IMR-90 (cell line): ENCODE measurements around the gene BCL11A. TPM values are rescaled to one million over a fixed set of nuclear protein-coding genes. Genes with fewer than 3 reads are reported as not detected.

ENCODE experiments used
- ATAC-seq: fragments of 200-7000 bp; cut with Tn5 transposase; 2 replicates; pipeline ENCODE4 v1.9.1; 2020; ENCODE audit warnings: low read depth, mild to moderate bottlenecking, moderate library complexity
- BruUV-seq: library from RNA; stranded (reverse); fragments of 400-500 nt; replicated peaks from 2 replicates; lab custom pipeline; 2021; lab: Mats Ljungman, UMichigan
- CTCF ChIA-PET: fragments of 300-600 bp; formaldehyde crosslinking; extraction: SDS; loops from one replicate; lab custom pipeline; 2021; ENCODE audit warnings: antibody characterized with exemption; lab: Yijun Ruan, JAX
- POLR2A ChIA-PET: fragments of 300-600 bp; sonication (Branson Sonifier 250); formaldehyde crosslinking; loops from one replicate; lab custom pipeline; 2022; ENCODE audit warnings: antibody characterized with exemption; ENCODE audit not compliant: unreplicated experiment; lab: Charles Lee
- DNase-seq: peaks from one replicate; pipeline ENCODE4 v3.0.0; 2013
- H2AFZ ChIP-seq: replicated peaks from 2 replicates; pipeline ENCODE3; 2013; ENCODE audit warnings: low read length, mild to moderate bottlenecking; ENCODE audit not compliant: poor library complexity
- H2AK5ac ChIP-seq: 2 replicates; pipeline ENCODE4 v1.6.1; 2013; ENCODE audit warnings: low read depth, low read length, inconsistent platforms
- H2AK9ac ChIP-seq: replicated peaks from 2 replicates; pipeline ENCODE3; 2013; ENCODE audit warnings: mild to moderate bottlenecking, low read depth, low read length, moderate library complexity; ENCODE audit not compliant: poor library complexity
- H2BK120ac ChIP-seq: 2 replicates; pipeline ENCODE4 v1.6.1; 2013; ENCODE audit warnings: low read depth, low read length, inconsistent platforms
- H2BK15ac ChIP-seq: 3 replicates; pipeline ENCODE4 v1.6.1; 2013; ENCODE audit warnings: low read depth, low read length, inconsistent platforms
- H2BK20ac ChIP-seq: 2 replicates; pipeline ENCODE4 v1.6.1; 2013; ENCODE audit warnings: low read depth, mild to moderate bottlenecking, inconsistent platforms, low read length, moderate library complexity
- H2BK5ac ChIP-seq: 2 replicates; pipeline ENCODE4 v1.6.1; 2013; ENCODE audit warnings: mild to moderate bottlenecking, low read depth, low read length, inconsistent platforms; ENCODE audit not compliant: poor library complexity, severe bottlenecking
- H3K14ac ChIP-seq: replicated peaks from 2 replicates; pipeline ENCODE4 v1.6.1; 2013; ENCODE audit warnings: low read depth, low read length, inconsistent platforms
- H3K18ac ChIP-seq: 2 replicates; pipeline ENCODE4 v1.6.1; 2013; ENCODE audit warnings: low read depth, low read length, control low read depth
- H3K23ac ChIP-seq: 2 replicates; pipeline ENCODE4 v1.6.1; 2013; ENCODE audit warnings: low read depth, low read length, inconsistent platforms
- H3K27ac ChIP-seq: 2 replicates; pipeline ENCODE4 v1.5.1; 2013; ENCODE audit warnings: mild to moderate bottlenecking, control low read depth, low read length; ENCODE audit not compliant: insufficient read depth
- H3K27me3 ChIP-seq: 2 replicates; pipeline ENCODE4 v1.6.1; 2013; ENCODE audit warnings: low read length; ENCODE audit not compliant: control insufficient read depth, insufficient read depth
- H3K36me3 ChIP-seq: 2 replicates; pipeline ENCODE4 v1.6.1; 2013; ENCODE audit warnings: low read length, mixed read lengths; ENCODE audit not compliant: control insufficient read depth, insufficient read depth
- H3K4ac ChIP-seq: 2 replicates; pipeline ENCODE4 v1.6.1; 2013; ENCODE audit warnings: low read depth, low read length, inconsistent platforms
- H3K4me1 ChIP-seq: 2 replicates; pipeline ENCODE4 v1.6.1; 2013; ENCODE audit warnings: low read length, mixed read lengths; ENCODE audit not compliant: control insufficient read depth, insufficient read depth
- H3K4me2 ChIP-seq: 2 replicates; pipeline ENCODE4 v1.6.1; 2013; ENCODE audit warnings: low read depth, mild to moderate bottlenecking, control low read depth, low read length, moderate library complexity
- H3K4me3 ChIP-seq: 2 replicates; pipeline ENCODE4 v1.5.1; 2013; ENCODE audit warnings: low read depth, mild to moderate bottlenecking, control low read depth, low read length, moderate library complexity; ENCODE audit not compliant: insufficient read depth
- H3K56ac ChIP-seq: 2 replicates; pipeline ENCODE4 v1.6.1; 2013; ENCODE audit warnings: low read length, inconsistent platforms; ENCODE audit not compliant: insufficient read depth; ENCODE audit errors: extremely low read depth
- H3K79me1 ChIP-seq, 2 experiments: 2 replicates each; pipeline ENCODE4 v1.6.1; 2013; ENCODE audit warnings: low read length in 2 of 2, inconsistent platforms in 1 of 2, low read depth in 1 of 2
- H3K9ac ChIP-seq: 2 replicates; pipeline ENCODE4 v1.6.1; 2013; ENCODE audit warnings: low read depth, low read length, control low read depth
- H3K9me1 ChIP-seq: 2 replicates; pipeline ENCODE4 v1.6.1; 2013; ENCODE audit warnings: low read length, inconsistent platforms; ENCODE audit not compliant: insufficient read depth
- H3K9me3 ChIP-seq: 2 replicates; pipeline ENCODE4 v1.6.1; 2013; ENCODE audit warnings: low read length; ENCODE audit not compliant: control insufficient read depth, insufficient read depth
- H4K20me1 ChIP-seq: 2 replicates; pipeline ENCODE4 v1.6.1; 2013; ENCODE audit warnings: low read length, inconsistent platforms; ENCODE audit not compliant: insufficient read depth
- H4K5ac ChIP-seq: 2 replicates; pipeline ENCODE4 v1.6.1; 2013; ENCODE audit warnings: mild to moderate bottlenecking, low read depth, low read length, control low read depth
- H4K8ac ChIP-seq, 2 experiments: 2 replicates each; pipeline ENCODE4 v1.6.1; 2013; ENCODE audit warnings: low read depth in 2 of 2, low read length in 2 of 2, control low read depth in 1 of 2, inconsistent platforms in 1 of 2
- H4K91ac ChIP-seq: 2 replicates; pipeline ENCODE4 v1.6.1; 2013; ENCODE audit warnings: low read depth, low read length, inconsistent platforms; ENCODE audit not compliant: insufficient read depth
- CHD1 ChIP-seq: IDR thresholded peaks from 2 replicates; pipeline ENCODE4 v1.6.1; 2012; ENCODE audit warnings: low read depth, low read length, improper control_type of control experiment
- MXI1 ChIP-seq: IDR thresholded peaks from 2 replicates; pipeline ENCODE4 v1.6.1; 2012; ENCODE audit warnings: low read depth, mild to moderate bottlenecking, low read length, moderate library complexity, borderline replicate concordance
- RCOR1 ChIP-seq: IDR thresholded peaks from 2 replicates; pipeline ENCODE4 v1.6.1; 2012; ENCODE audit warnings: mild to moderate bottlenecking, low read length, improper control_type of control experiment; ENCODE audit not compliant: insufficient replicate concordance
- WGBS, 2 experiments: methylation state at CpG; one replicate each; pipeline versions ENCODE4 v1.1.5 to v1.1.7; 2013; ENCODE audit warnings: missing lambda C conversion rate in 2 of 2; ENCODE audit not compliant: insufficient read length in 1 of 2; ENCODE audit errors: extremely low coverage in 2 of 2; 5-methylcytosine and 5-hydroxymethylcytosine counted together
- dilution Hi-C: fragments of 300-500 bp; cut with HindIII; formaldehyde crosslinking; loops from one replicate; pipeline ENCODE4 v1.14.3; 2018; ENCODE audit warnings: low sequenced_read_pairs; ENCODE audit not compliant: unreplicated experiment
- in situ Hi-C: fragments of 300-500 bp; cut with MboI; formaldehyde crosslinking; loops from 3 replicates; pipeline ENCODE4 v1.14.3; 2019; ENCODE audit warnings: low sequenced_read_pairs, inconsistent platforms, mixed read lengths
- intact Hi-C: fragments of 100-400 bp; cut with micrococcal nuclease; formaldehyde crosslinking; loops from 2 replicates; pipeline ENCODE4 v1.10.0; 2022
- polyA plus RNA-seq, 3 experiments: library from polyadenylated mRNA; depleted of rRNA; stranded (reverse); fragments of >200 nt; gene quantifications; 2 replicates each; pipeline ENCODE4 v1.2.3, GENCODE V29; 2012; ENCODE audit warnings: low replicate concordance in 1 of 3
- total RNA-seq: library from RNA; depleted of rRNA; stranded (reverse); fragments of >200 nt; gene quantifications from 2 replicates; pipeline ENCODE4 v1.2.3, GENCODE V29; 2012

BCL11A gene
- total and polyA plus RNA-seq, 2 of the 4 experiments (the other 2 are of a cell fraction), result 1.0 to 1.1 TPM

- peaks cover 2% of the 10 kb centered on the region; the same call in 1 of the 2 replicates for H3K27me3 ChIP-seq
- no peak overlapping the region for H3K14ac ChIP-seq
- dilution Hi-C loops (no loop called here), intact Hi-C loops (no loop called here), in situ Hi-C loops (no loop called here)
- H3K79me1 ChIP-seq, result no peaks in the 10 kb centered on the region
- no peak overlapping the region for H4K5ac ChIP-seq
- no peaks in the 10 kb centered on the region for H4K20me1 ChIP-seq
- H2BK5ac ChIP-seq, result no peak overlapping the region
- ChIA-PET CTCF (no interaction called here), POLR2A (no interaction called here)
- no peak overlapping the region for H3K4me3 ChIP-seq
- H3K9me1 ChIP-seq, result no peaks in the 10 kb centered on the region
- H4K8ac ChIP-seq, result no peak overlapping the region
- no peak for DNase-seq
- H2AFZ ChIP-seq, result no peak overlapping the region
- H2AK5ac ChIP-seq, result no peak overlapping the region
- no peak overlapping the region for H3K27ac ChIP-seq
- H3K36me3 ChIP-seq, result no peaks in the 10 kb centered on the region
- 73% methylated on average over 2 of the region's 9 CpGs; no CpG with 5 or more reads in 1 of the 2 experiments for WGBS, 2 experiments
- peaks cover 3% of the 10 kb centered on the region; the same call in 1 of the 2 replicates for H3K4me1 ChIP-seq
- no peak overlapping the region for H2BK120ac ChIP-seq
- H3K56ac ChIP-seq, result no peak overlapping the region
- no peak overlapping the region for H2AK9ac ChIP-seq
- no peak overlapping the region for H3K4ac ChIP-seq
- no TSS peak for BruUV-seq
- H3K4me2 ChIP-seq, result no peak overlapping the region
- no peak overlapping the region for H3K18ac ChIP-seq
- no peak overlapping the region for H3K9ac ChIP-seq
- TF ChIP-seq MXI1 (no peak), RCOR1 (no peak), CHD1 (no peak)
- H3K9me3 ChIP-seq, result no peaks in the 10 kb centered on the region
- H2BK15ac ChIP-seq, result no peak overlapping the region
- no peak for ATAC-seq
- H2BK20ac ChIP-seq, result no peak overlapping the region
- no peak overlapping the region for H4K91ac ChIP-seq
- no peak overlapping the region for H3K23ac ChIP-seq
Observed at GRCh38 chr2:60526623-60527022, 26.8 kb downstream of the BCL11A start.
